Smooth muscle cell of trachea (primary cell): ENCODE results near the gene STRA6. TPM values are rescaled to one million over a fixed set of nuclear protein-coding genes. Genes with fewer than 3 reads are reported as not detected.

Source experiments
- total RNA-seq: library from RNA; depleted of rRNA; stranded (reverse); fragments of >200 nt; gene quantifications from 2 replicates; pipeline ENCODE4 v1.2.1, GENCODE V29; 2014

Gene STRA6, protein sequence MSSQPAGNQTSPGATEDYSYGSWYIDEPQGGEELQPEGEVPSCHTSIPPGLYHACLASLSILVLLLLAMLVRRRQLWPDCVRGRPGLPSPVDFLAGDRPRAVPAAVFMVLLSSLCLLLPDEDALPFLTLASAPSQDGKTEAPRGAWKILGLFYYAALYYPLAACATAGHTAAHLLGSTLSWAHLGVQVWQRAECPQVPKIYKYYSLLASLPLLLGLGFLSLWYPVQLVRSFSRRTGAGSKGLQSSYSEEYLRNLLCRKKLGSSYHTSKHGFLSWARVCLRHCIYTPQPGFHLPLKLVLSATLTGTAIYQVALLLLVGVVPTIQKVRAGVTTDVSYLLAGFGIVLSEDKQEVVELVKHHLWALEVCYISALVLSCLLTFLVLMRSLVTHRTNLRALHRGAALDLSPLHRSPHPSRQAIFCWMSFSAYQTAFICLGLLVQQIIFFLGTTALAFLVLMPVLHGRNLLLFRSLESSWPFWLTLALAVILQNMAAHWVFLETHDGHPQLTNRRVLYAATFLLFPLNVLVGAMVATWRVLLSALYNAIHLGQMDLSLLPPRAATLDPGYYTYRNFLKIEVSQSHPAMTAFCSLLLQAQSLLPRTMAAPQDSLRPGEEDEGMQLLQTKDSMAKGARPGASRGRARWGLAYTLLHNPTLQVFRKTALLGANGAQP
- 0.29 and 0.83 TPM in 2 replicates for total RNA-seq

DNA sequence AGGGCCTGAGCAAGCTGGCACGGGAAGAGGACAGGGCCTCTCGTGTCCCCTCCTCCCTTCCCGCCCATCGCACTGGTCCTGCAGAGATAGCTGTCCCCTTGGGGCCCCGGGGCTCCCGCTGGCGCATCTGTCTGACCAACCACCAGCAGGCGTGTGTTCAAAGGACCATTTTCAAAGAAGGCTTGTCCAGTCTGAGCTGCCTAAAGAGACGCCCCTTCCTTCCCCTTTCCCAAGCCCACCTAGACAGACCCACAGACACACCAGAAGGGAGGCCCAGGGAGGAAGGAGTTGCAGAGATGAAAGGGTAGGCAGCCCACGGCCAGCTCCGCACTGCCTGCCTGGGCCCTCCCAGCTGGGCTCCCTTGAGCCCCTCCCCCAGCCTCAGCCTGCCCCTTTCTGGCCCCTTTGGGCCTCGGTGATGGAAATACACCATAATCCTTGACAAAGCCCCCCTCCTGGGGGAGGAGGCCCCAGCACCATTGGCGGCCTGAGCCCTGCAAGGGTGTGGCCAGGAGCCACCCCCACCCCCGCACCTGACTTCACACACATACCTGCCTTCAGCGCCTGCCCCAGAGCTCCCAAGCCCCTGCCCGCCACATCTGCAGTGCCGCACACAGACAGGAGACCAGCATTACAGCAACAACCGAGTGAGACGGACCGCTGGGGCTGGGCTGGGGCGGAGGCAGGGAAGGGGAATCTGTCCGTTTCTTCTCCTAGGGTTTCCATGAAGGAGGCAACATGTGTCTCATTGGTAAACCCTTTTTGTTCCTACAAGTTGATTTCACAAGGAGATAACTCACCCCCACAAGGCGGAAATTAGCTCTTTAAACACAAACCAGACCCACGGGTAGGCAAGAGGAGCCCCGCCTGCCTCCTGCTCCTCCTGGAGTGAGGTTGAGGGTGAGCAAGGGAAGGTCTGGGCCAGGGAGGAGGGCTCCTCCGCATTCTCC is at the start of gene STRA6:
STRA6 (minus strand) TSS at position 336 of the 950 bp plus-strand sequence. CDS start 520 bp downstream, outside the sequence.

DNA sequence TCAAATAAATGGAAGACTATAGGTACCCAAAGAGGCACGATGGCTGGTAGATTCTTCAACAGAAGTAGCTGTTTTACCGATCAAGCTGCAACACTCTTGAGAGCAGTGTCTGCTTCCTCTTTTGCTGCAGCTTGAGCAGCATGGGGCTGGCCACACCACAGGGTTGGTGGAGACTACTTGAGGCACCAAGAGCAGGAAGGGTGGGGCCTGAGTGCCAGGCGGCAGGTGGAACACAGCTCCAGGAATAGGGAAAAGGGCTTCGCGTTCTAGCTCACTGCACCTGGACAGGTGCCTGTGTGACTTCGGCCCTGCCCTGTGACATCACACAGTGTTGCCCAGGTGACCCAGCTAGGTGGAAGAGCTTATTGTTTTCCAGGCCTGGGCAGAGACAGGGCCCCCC is 33.4 kb upstream of the STRA6 start, which contains the start of gene CCDC33:
CCDC33 (plus strand) TSS at position 365 of the 400 bp plus-strand sequence. CDS start 394 bp downstream, outside the sequence.

DNA sequence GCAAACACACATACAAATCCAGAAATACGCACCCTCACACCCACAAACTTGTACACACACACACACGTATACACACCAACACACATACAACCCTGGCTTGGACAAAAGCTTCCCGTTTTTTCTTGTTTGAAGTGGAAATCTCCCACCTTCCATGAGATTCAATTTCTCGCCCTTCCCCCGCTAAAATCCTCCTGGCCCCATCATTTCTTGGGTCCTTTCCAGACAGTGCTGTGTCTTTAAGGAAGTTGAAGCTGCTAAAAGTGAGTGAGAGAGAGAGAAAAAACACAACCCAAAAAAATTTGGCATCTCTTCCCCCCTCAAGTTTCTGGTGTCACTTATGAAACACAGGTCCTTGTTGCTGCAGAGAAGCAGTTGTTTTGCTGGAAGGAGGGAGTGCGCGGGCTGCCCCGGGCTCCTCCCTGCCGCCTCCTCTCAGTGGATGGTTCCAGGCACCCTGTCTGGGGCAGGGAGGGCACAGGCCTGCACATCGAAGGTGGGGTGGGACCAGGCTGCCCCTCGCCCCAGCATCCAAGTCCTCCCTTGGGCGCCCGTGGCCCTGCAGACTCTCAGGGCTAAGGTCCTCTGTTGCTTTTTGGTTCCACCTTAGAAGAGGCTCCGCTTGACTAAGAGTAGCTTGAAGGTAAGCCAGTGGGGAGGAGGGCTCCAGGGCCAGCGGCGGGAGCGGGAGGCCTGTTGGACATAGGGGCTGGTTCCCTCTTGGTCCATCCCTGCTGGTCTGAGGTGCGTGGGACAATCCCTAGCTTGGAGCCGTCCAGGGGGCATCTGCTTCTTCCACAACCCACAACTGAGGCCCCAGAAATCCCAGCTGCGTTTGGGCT is 29.0 kb downstream of the STRA6 start, which contains the start of gene ISLR:
ISLR (plus strand) TSS at position 331 of the 839 bp plus-strand sequence. CDS start 1,149 bp downstream, outside the sequence.

DNA sequence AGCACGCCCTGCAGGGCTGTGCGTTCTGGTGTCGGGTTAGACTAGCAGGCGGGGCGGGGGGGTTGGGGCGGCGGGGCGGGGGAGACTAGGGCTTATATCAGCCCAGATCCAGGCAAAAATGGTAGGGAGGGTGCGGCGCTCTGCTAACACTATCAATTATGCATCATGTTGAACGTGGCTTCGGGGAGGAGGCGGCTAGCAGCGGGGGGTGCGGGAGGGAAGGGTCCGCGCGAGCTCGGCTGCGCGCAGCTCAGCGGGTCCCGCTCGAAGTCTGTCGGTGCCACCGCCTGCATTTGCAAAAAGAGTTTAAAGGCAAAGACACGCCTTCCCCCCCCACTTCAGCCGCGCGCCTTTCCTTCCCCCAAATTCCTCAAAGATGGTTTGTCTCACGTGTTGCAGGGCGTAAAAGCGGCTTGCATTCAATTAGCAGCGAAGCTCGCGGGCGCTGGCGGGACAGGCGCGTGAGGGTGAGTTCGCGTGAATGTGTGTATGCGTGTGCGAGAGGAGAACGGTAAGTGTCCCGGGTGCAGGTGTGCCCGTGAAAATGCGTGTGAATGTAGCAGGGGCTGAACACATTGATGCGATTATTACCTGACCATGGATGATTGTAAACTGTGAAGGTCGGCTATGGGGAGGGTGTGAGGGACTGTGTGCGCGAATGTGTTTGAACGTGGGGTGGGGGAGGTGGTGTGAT is 72.3 kb downstream of the STRA6 start, which contains the start of gene ISLR2:
ISLR2 (plus strand) TSS at position 432 of the 694 bp plus-strand sequence. CDS start 2,169 bp downstream, outside the sequence.

Other genes starting within 250 kb of the STRA6 start
- gene STOML1, start 210.5 kb downstream of the STRA6 start, total RNA-seq = 23.9 and 25.5 TPM in 2 replicates
- 47.3 and 51.8 TPM in 2 replicates for gene PML, start 208.1 kb downstream of the STRA6 start, total RNA-seq
- not detected in 2 replicates for gene GOLGA6A, start 120.2 kb downstream of the STRA6 start, total RNA-seq
- gene ISLR2, start 72.2 kb downstream of the STRA6 start, total RNA-seq = not detected in 2 replicates
- gene ISLR, start 29.1 kb downstream of the STRA6 start, total RNA-seq = 92.1 and 202 TPM in 2 replicates
- gene CCDC33, start 33.5 kb upstream of the STRA6 start, total RNA-seq = not detected in 2 replicates
- 0.83 and 1.0 TPM in 2 replicates for gene CYP11A1, start 164.9 kb upstream of the STRA6 start, total RNA-seq
- gene SEMA7A, start 231.2 kb upstream of the STRA6 start, total RNA-seq = 15.1 and 21.8 TPM in 2 replicates